IMR-90 (cell line): ENCODE data around the gene RAMP3. TPM values are rescaled to one million over a fixed set of nuclear protein-coding genes. Genes with fewer than 3 reads are reported as not detected.
"Not testable (repeated sequence)": the region's sequence is repeated elsewhere in the genome, so short reads cannot be mapped to it uniquely, and the experiment has no call there.

ENCODE experiments used
- ATAC-seq: fragments of 200-7000 bp; cut with Tn5 transposase; 2 replicates; pipeline ENCODE4 v1.9.1; 2020; ENCODE audit warnings: low read depth, mild to moderate bottlenecking, moderate library complexity
- BruUV-seq: library from RNA; stranded (reverse); fragments of 400-500 nt; replicated peaks from 2 replicates; lab custom pipeline; 2021; lab: Mats Ljungman, UMichigan
- CTCF ChIA-PET: fragments of 300-600 bp; formaldehyde crosslinking; extraction: SDS; loops from one replicate; lab custom pipeline; 2021; ENCODE audit warnings: antibody characterized with exemption; lab: Yijun Ruan, JAX
- POLR2A ChIA-PET: fragments of 300-600 bp; sonication (Branson Sonifier 250); formaldehyde crosslinking; loops from one replicate; lab custom pipeline; 2022; ENCODE audit warnings: antibody characterized with exemption; ENCODE audit not compliant: unreplicated experiment; lab: Charles Lee
- DNase-seq: peaks from one replicate; pipeline ENCODE4 v3.0.0; 2013
- H2AFZ ChIP-seq: replicated peaks from 2 replicates; pipeline ENCODE3; 2013; ENCODE audit warnings: low read length, mild to moderate bottlenecking; ENCODE audit not compliant: poor library complexity
- H2AK5ac ChIP-seq: 2 replicates; pipeline ENCODE4 v1.6.1; 2013; ENCODE audit warnings: low read depth, low read length, inconsistent platforms
- H2AK9ac ChIP-seq: replicated peaks from 2 replicates; pipeline ENCODE3; 2013; ENCODE audit warnings: mild to moderate bottlenecking, low read depth, low read length, moderate library complexity; ENCODE audit not compliant: poor library complexity
- H2BK120ac ChIP-seq: 2 replicates; pipeline ENCODE4 v1.6.1; 2013; ENCODE audit warnings: low read depth, low read length, inconsistent platforms
- H2BK15ac ChIP-seq: 3 replicates; pipeline ENCODE4 v1.6.1; 2013; ENCODE audit warnings: low read depth, low read length, inconsistent platforms
- H2BK20ac ChIP-seq: 2 replicates; pipeline ENCODE4 v1.6.1; 2013; ENCODE audit warnings: low read depth, mild to moderate bottlenecking, inconsistent platforms, low read length, moderate library complexity
- H2BK5ac ChIP-seq: 2 replicates; pipeline ENCODE4 v1.6.1; 2013; ENCODE audit warnings: mild to moderate bottlenecking, low read depth, low read length, inconsistent platforms; ENCODE audit not compliant: poor library complexity, severe bottlenecking
- H3K14ac ChIP-seq: replicated peaks from 2 replicates; pipeline ENCODE4 v1.6.1; 2013; ENCODE audit warnings: low read depth, low read length, inconsistent platforms
- H3K18ac ChIP-seq: 2 replicates; pipeline ENCODE4 v1.6.1; 2013; ENCODE audit warnings: low read depth, low read length, control low read depth
- H3K23ac ChIP-seq: 2 replicates; pipeline ENCODE4 v1.6.1; 2013; ENCODE audit warnings: low read depth, low read length, inconsistent platforms
- H3K27ac ChIP-seq: 2 replicates; pipeline ENCODE4 v1.5.1; 2013; ENCODE audit warnings: mild to moderate bottlenecking, control low read depth, low read length; ENCODE audit not compliant: insufficient read depth
- H3K27me3 ChIP-seq: 2 replicates; pipeline ENCODE4 v1.6.1; 2013; ENCODE audit warnings: low read length; ENCODE audit not compliant: control insufficient read depth, insufficient read depth
- H3K36me3 ChIP-seq: 2 replicates; pipeline ENCODE4 v1.6.1; 2013; ENCODE audit warnings: low read length, mixed read lengths; ENCODE audit not compliant: control insufficient read depth, insufficient read depth
- H3K4ac ChIP-seq: 2 replicates; pipeline ENCODE4 v1.6.1; 2013; ENCODE audit warnings: low read depth, low read length, inconsistent platforms
- H3K4me1 ChIP-seq: 2 replicates; pipeline ENCODE4 v1.6.1; 2013; ENCODE audit warnings: low read length, mixed read lengths; ENCODE audit not compliant: control insufficient read depth, insufficient read depth
- H3K4me2 ChIP-seq: 2 replicates; pipeline ENCODE4 v1.6.1; 2013; ENCODE audit warnings: low read depth, mild to moderate bottlenecking, control low read depth, low read length, moderate library complexity
- H3K4me3 ChIP-seq: 2 replicates; pipeline ENCODE4 v1.5.1; 2013; ENCODE audit warnings: low read depth, mild to moderate bottlenecking, control low read depth, low read length, moderate library complexity; ENCODE audit not compliant: insufficient read depth
- H3K56ac ChIP-seq: 2 replicates; pipeline ENCODE4 v1.6.1; 2013; ENCODE audit warnings: low read length, inconsistent platforms; ENCODE audit not compliant: insufficient read depth; ENCODE audit errors: extremely low read depth
- H3K79me1 ChIP-seq, 2 experiments: 2 replicates each; pipeline ENCODE4 v1.6.1; 2013; ENCODE audit warnings: low read length in 2 of 2, inconsistent platforms in 1 of 2, low read depth in 1 of 2
- H3K9ac ChIP-seq: 2 replicates; pipeline ENCODE4 v1.6.1; 2013; ENCODE audit warnings: low read depth, low read length, control low read depth
- H3K9me1 ChIP-seq: 2 replicates; pipeline ENCODE4 v1.6.1; 2013; ENCODE audit warnings: low read length, inconsistent platforms; ENCODE audit not compliant: insufficient read depth
- H3K9me3 ChIP-seq: 2 replicates; pipeline ENCODE4 v1.6.1; 2013; ENCODE audit warnings: low read length; ENCODE audit not compliant: control insufficient read depth, insufficient read depth
- H4K20me1 ChIP-seq: 2 replicates; pipeline ENCODE4 v1.6.1; 2013; ENCODE audit warnings: low read length, inconsistent platforms; ENCODE audit not compliant: insufficient read depth
- H4K5ac ChIP-seq: 2 replicates; pipeline ENCODE4 v1.6.1; 2013; ENCODE audit warnings: mild to moderate bottlenecking, low read depth, low read length, control low read depth
- H4K8ac ChIP-seq, 2 experiments: 2 replicates each; pipeline ENCODE4 v1.6.1; 2013; ENCODE audit warnings: low read depth in 2 of 2, low read length in 2 of 2, control low read depth in 1 of 2, inconsistent platforms in 1 of 2
- H4K91ac ChIP-seq: 2 replicates; pipeline ENCODE4 v1.6.1; 2013; ENCODE audit warnings: low read depth, low read length, inconsistent platforms; ENCODE audit not compliant: insufficient read depth
- CEBPB ChIP-seq: IDR thresholded peaks from 2 replicates; pipeline ENCODE4 v1.6.1; 2012; ENCODE audit warnings: low read depth, low read length, improper control_type of control experiment
- CHD1 ChIP-seq: IDR thresholded peaks from 2 replicates; pipeline ENCODE4 v1.6.1; 2012; ENCODE audit warnings: low read depth, low read length, improper control_type of control experiment
- POLR2A ChIP-seq: IDR thresholded peaks from 2 replicates; pipeline ENCODE4 v1.6.1; 2012; ENCODE audit warnings: mild to moderate bottlenecking, low read depth, low read length
- WGBS, 2 experiments: methylation state at CpG; one replicate each; pipeline versions ENCODE4 v1.1.5 to v1.1.7; 2013; ENCODE audit warnings: missing lambda C conversion rate in 2 of 2; ENCODE audit not compliant: insufficient read length in 1 of 2; ENCODE audit errors: extremely low coverage in 2 of 2; 5-methylcytosine and 5-hydroxymethylcytosine counted together
- dilution Hi-C: fragments of 300-500 bp; cut with HindIII; formaldehyde crosslinking; loops from one replicate; pipeline ENCODE4 v1.14.3; 2018; ENCODE audit warnings: low sequenced_read_pairs; ENCODE audit not compliant: unreplicated experiment
- in situ Hi-C: fragments of 300-500 bp; cut with MboI; formaldehyde crosslinking; loops from 3 replicates; pipeline ENCODE4 v1.14.3; 2019; ENCODE audit warnings: low sequenced_read_pairs, inconsistent platforms, mixed read lengths
- intact Hi-C: fragments of 100-400 bp; cut with micrococcal nuclease; formaldehyde crosslinking; loops from 2 replicates; pipeline ENCODE4 v1.10.0; 2022
- polyA plus RNA-seq, 3 experiments: library from polyadenylated mRNA; depleted of rRNA; stranded (reverse); fragments of >200 nt; gene quantifications; 2 replicates each; pipeline ENCODE4 v1.2.3, GENCODE V29; 2012; ENCODE audit warnings: low replicate concordance in 1 of 3
- total RNA-seq: library from RNA; depleted of rRNA; stranded (reverse); fragments of >200 nt; gene quantifications from 2 replicates; pipeline ENCODE4 v1.2.3, GENCODE V29; 2012

The RAMP3 gene
- total and polyA plus RNA-seq, 2 of the 4 experiments (the other 2 are of a cell fraction) = not detected

- H3K23ac ChIP-seq = no peak overlapping the region
- dilution Hi-C loops (no loop called here), in situ Hi-C loops (no loop called here), intact Hi-C loops (no loop called here)
- no peaks in the 10 kb centered on the region for H4K20me1 ChIP-seq
- no peaks in the 10 kb centered on the region for H3K36me3 ChIP-seq
- H2AK5ac ChIP-seq = no peak overlapping the region
- H3K4me2 ChIP-seq = peak overlapping the region; percentile 44; the same call in 1 of the 2 replicates
- no peak overlapping the region for H2AK9ac ChIP-seq
- ChIA-PET CTCF (no interaction called here), POLR2A (no interaction called here)
- H4K8ac ChIP-seq = no peak overlapping the region
- H2BK120ac ChIP-seq = no peak overlapping the region
- H2AFZ ChIP-seq = no peak overlapping the region
- no peaks in the 10 kb centered on the region for H3K79me1 ChIP-seq
- no peak overlapping the region for H3K4ac ChIP-seq
- no peak overlapping the region for H2BK5ac ChIP-seq
- H2BK20ac ChIP-seq = no peak overlapping the region
- peak overlapping the region; percentile 3; the same call in 1 of the 2 replicates for H3K27ac ChIP-seq
- no peak overlapping the region; the same call in 1 of the 2 replicates for H3K18ac ChIP-seq
- no peak overlapping the region for H2BK15ac ChIP-seq
- H3K56ac ChIP-seq = no peak overlapping the region
- no TSS peak for BruUV-seq
- no peak overlapping the region for H4K91ac ChIP-seq
- H3K4me3 ChIP-seq = no peak overlapping the region
- H4K5ac ChIP-seq = no peak overlapping the region; the same call in 1 of the 2 replicates
- peaks cover 13% of the 10 kb centered on the region for H3K27me3 ChIP-seq
- H3K4me1 ChIP-seq = peaks cover 4% of the 10 kb centered on the region; the same call in 1 of the 2 replicates
- no CpG with 5 or more reads among the region's 2 CpGs for WGBS, 2 experiments
- peak; percentile 51 for DNase-seq
- no peaks in the 10 kb centered on the region for H3K9me3 ChIP-seq
- peak; percentile 60 for ATAC-seq
- no peak overlapping the region for H3K9ac ChIP-seq
- no peaks in the 10 kb centered on the region for H3K9me1 ChIP-seq
- H3K14ac ChIP-seq = no peak overlapping the region
- TF ChIP-seq CHD1 (no peak), CEBPB (peak; percentile 92), POLR2A (no peak)
These were observed 46.4 kb downstream of the RAMP3 start for GRCh38 chr7:45203936-45204445.

GRCh38 chr7:45206266-45206665 lies 48.7 kb downstream of the RAMP3 start:
- POLR2A ChIA-PET, BruUV-seq, ATAC-seq, H2AK5ac ChIP-seq, H3K4me1 ChIP-seq, H4K8ac ChIP-seq, H2BK5ac ChIP-seq, dilution Hi-C loops, H3K36me3 ChIP-seq, H3K4me3 ChIP-seq, H2BK15ac ChIP-seq, H3K18ac ChIP-seq, H2BK20ac ChIP-seq, H3K9ac ChIP-seq, H2BK120ac ChIP-seq, DNase-seq, H3K14ac ChIP-seq, H3K27ac ChIP-seq, H3K56ac ChIP-seq, H4K5ac ChIP-seq, H3K9me3 ChIP-seq, H2AFZ ChIP-seq, H4K91ac ChIP-seq, H3K4me2 ChIP-seq, H3K23ac ChIP-seq, intact Hi-C loops, H3K4ac ChIP-seq, H3K79me1 ChIP-seq, in situ Hi-C loops, H4K20me1 ChIP-seq, H2AK9ac ChIP-seq, H3K9me1 ChIP-seq: not testable (repeated sequence)
- CTCF ChIA-PET = interaction anchor here (0.8 kb wide), 1 partner anchor 11 kb away, joined by 4 read pairs; no protein-coding TSS in a partner anchor
- WGBS, 2 experiments = no CpG with 5 or more reads among the region's 5 CpGs
- peaks cover 14% of the 10 kb centered on the region for H3K27me3 ChIP-seq
